GM12873 (cell line): Measurements from ENCODE around the gene SCUBE2.

ENCODE experiments used
- CTCF ChIP-seq: IDR thresholded peaks from 2 replicates; pipeline ENCODE4 v1.5.1; 2012; ENCODE audit warnings: low read depth, mild to moderate bottlenecking, moderate library complexity, low read length, control low read depth; ENCODE audit not compliant: insufficient read depth; ENCODE audit errors: missing control alignments

Gene SCUBE2

GRCh38 chr11:9089636-9090035, 1.8 kb downstream of the SCUBE2 start:
- no peak for TF ChIP-seq CTCF

DNA sequence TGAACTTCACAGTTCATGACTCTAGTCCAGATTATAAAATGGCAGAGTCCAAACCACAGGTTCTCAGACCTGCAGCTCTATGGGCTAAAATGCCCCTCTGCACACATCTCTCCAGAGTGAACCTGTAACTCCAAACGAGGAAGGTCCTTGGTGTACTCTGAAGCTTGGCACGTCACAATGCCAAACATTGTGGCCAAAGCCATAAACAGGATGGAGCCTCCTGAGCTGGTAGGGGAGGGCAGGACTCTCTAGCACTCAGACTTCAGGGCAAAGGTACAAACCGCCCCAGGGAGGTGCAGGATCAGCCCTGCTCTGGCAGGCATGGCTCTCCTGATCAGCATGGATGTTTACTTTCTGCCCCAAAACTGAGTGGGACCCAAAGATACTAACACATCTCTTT, 2.3 kb downstream of the SCUBE2 start:
- no peak for TF ChIP-seq CTCF

- TF ChIP-seq CTCF = no peak
Observed at GRCh38 chr11:9082575-9082974, 8.8 kb downstream of the SCUBE2 start.

- no peak for TF ChIP-seq CTCF
Observed at GRCh38 chr11:9081153-9081552, 10.2 kb downstream of the SCUBE2 start.

- no peak for TF ChIP-seq CTCF
Observed at GRCh38 chr11:9078113-9079086, 13.0 kb downstream of the SCUBE2 start.

- no peak for TF ChIP-seq CTCF
Observed at GRCh38 chr11:9077164-9077563, 14.2 kb downstream of the SCUBE2 start.

DNA sequence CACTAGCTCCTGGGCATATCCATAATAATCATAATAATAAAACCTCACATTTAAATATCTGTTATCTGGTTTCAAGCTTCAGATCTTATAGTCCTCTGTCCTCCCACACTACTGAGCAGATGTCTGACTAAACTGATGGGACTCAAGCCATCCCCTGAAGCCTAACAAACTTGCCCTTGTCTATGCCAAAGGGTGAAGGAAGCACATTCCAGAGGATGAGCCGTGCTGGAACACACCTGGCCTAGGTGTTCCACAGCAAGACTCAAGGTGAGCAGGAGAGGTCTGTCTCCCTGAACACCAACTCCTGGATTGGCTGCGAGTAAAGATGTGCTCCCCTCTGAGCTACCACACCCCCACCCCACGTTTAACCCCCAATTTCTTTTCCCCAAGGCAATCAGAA, 14.7 kb downstream of the SCUBE2 start:
- no peak for TF ChIP-seq CTCF
